Thyroid gland (tissue), 4 donors: ENCODE data around the gene DIO2. TPM values are rescaled to one million over a fixed set of nuclear protein-coding genes. Genes with fewer than 3 reads are reported as not detected.

Source experiments
- DNase-seq, 2 donors: peaks; one replicate each; pipeline ENCODE4 v3.0.0-alpha.2; 2019
- H3K27ac ChIP-seq, 3 donors: fragments of 200-600 bp; sonication (generic); 1 replicate in 2 of 3; 2 replicates in 1 of 3; pipeline ENCODE4 v1.5.1; 2016 to 2019; ENCODE audit warnings: mild to moderate bottlenecking in 1 of 3, moderate library complexity in 1 of 3
- H3K27me3 ChIP-seq: fragments of 200-600 bp; sonication (generic); one replicate; pipeline ENCODE4 v1.5.1; 2019
- H3K36me3 ChIP-seq, 2 donors: fragments of 200-600 bp; sonication (generic); one replicate each; pipeline ENCODE4 v1.5.1; 2016 to 2019
- H3K4me1 ChIP-seq, 2 donors: fragments of 200-600 bp; sonication (generic); one replicate each; pipeline ENCODE4 v1.5.1; 2017 to 2019
- H3K4me3 ChIP-seq, 3 donors: fragments of 200-600 bp; sonication (generic); replicated peaks in 1 of 3; 1 replicate in 2 of 3; 2 replicates in 1 of 3; pipeline ENCODE4 v1.5.1; 2016; ENCODE audit warnings: mild to moderate bottlenecking in 1 of 3
- H3K9me3 ChIP-seq: fragments of 200-600 bp; sonication (generic); one replicate; pipeline ENCODE4 v1.5.1; 2017
- CTCF ChIP-seq, 6 experiments: fragments of 200-600 bp in 3 of 6; fragments of 450-650 bp in 3 of 6; sonication (generic) in 3 of 6; IDR thresholded peaks; one replicate each; pipeline ENCODE4 v1.5.1; 2016 to 2019; ENCODE audit warnings: antibody characterized with exemption in 6 of 6, mild to moderate bottlenecking in 2 of 6, inconsistent platforms in 1 of 6, moderate library complexity in 1 of 6
- POLR2A ChIP-seq, 2 donors: fragments of 450-650 bp; IDR thresholded peaks; one replicate each; pipeline ENCODE4 v1.6.1; 2017; ENCODE audit warnings: antibody characterized with exemption in 2 of 2, mild to moderate bottlenecking in 2 of 2, moderate library complexity in 1 of 2
- WGBS, 2 donors: methylation state at CpG; one replicate each; pipeline ENCODE4 v1.1.5; 2017; 5-methylcytosine and 5-hydroxymethylcytosine counted together
- intact Hi-C: fragments of 100-400 bp; cut with DNase I; formaldehyde crosslinking; loops from one replicate; pipeline ENCODE4 v1.15.1; 2023
- total RNA-seq, 4 donors: library from RNA; depleted of rRNA; stranded (reverse); fragments of >200 nt; gene quantifications; one replicate each; pipeline ENCODE4 v1.2.3, GENCODE V29; 2016

Gene DIO2
- total RNA-seq, 4 donors from 2014 or later = 147 to 368 (median 220) TPM

GRCh38 chr14:80231702-80232101 is 20.4 kb upstream of the DIO2 start:
- Histone ChIP-seq H3K4me1 (no peaks in the 10 kb centered on the region), H3K27ac (no peak overlapping the region), H3K27me3 (no peaks in the 10 kb centered on the region), H3K4me3 (no peak overlapping the region), H3K9me3 (no peaks in the 10 kb centered on the region), H3K36me3 (no peaks in the 10 kb centered on the region)
- intact Hi-C loops = no loop called here
- TF ChIP-seq POLR2A (IDR thresholded peaks at IDR 0.05) = no peak
- no peak for TF ChIP-seq CTCF (IDR thresholded peaks at IDR 0.05)
- WGBS, 2 donors = 92 to 97% methylated on average over 2 of the region's 2 CpGs
- no peak for DNase-seq

GRCh38 chr14:80223696-80224465 is 12.6 kb upstream of the DIO2 start:
- intact Hi-C loops = no loop called here
- Histone ChIP-seq H3K27me3 (no peaks in the 10 kb centered on the region), H3K4me1 (no peaks in the 10 kb centered on the region), H3K4me3 (no peak overlapping the region), H3K36me3 (no peaks in the 10 kb centered on the region), H3K27ac (no peak overlapping the region), H3K9me3 (no peaks in the 10 kb centered on the region)
- DNase-seq = no peak
- 90 to 94% methylated on average over 3 of the region's 3 CpGs for WGBS, 2 donors
- no peak for TF ChIP-seq CTCF (IDR thresholded peaks at IDR 0.05)
- TF ChIP-seq POLR2A (IDR thresholded peaks at IDR 0.05) = no peak

- intact Hi-C loops = no loop called here
- Histone ChIP-seq H3K4me1 (peaks cover 16 to 28% of the 10 kb centered on the region in 2 donors), H3K9me3 (no peaks in the 10 kb centered on the region), H3K36me3 (no peaks in the 10 kb centered on the region), H3K27ac (no peak overlapping the region), H3K27me3 (no peaks in the 10 kb centered on the region), H3K4me3 (no peak overlapping the region)
- no peak for TF ChIP-seq CTCF (IDR thresholded peaks at IDR 0.05)
- TF ChIP-seq POLR2A (IDR thresholded peaks at IDR 0.05) = no peak
- DNase-seq = no peak
- 87 to 96% methylated on average over 3 of the region's 3 CpGs for WGBS, 2 donors
These were observed 5.5 kb upstream of the DIO2 start for GRCh38 chr14:80216818-80217217.

- Histone ChIP-seq H3K27me3 (no peaks in the 10 kb centered on the region), H3K27ac (no peak overlapping the region)
These were observed 4.7 kb upstream of the DIO2 start for GRCh38 chr14:80215756-80216581.

More at GRCh38 chr14:80215756-80216581, 4.7 kb upstream of the DIO2 start:
- TF ChIP-seq CTCF (IDR thresholded peaks at IDR 0.05) (no peak), POLR2A (IDR thresholded peaks at IDR 0.05) (no peak)
- intact Hi-C loops = no loop called here
- peaks cover 16 to 28% of the 10 kb centered on the region in 2 donors for H3K4me1 ChIP-seq
- no peaks in the 10 kb centered on the region for H3K9me3 ChIP-seq
- DNase-seq = no peak
- H3K4me3 ChIP-seq = no peak overlapping the region
- WGBS, 2 donors = 75% methylated on average over 10 of the region's 10 CpGs
- H3K36me3 ChIP-seq = no peaks in the 10 kb centered on the region
